Central memory CD8-positive, alpha-beta T cell (primary cell): ENCODE measurements around the gene RPS3.

ENCODE experiments used
- ATAC-seq: fragments of 150-1000 bp; cut with Tn5 transposase; replicated peaks from 2 replicates; pipeline ENCODE4 v1.10.0; 2022; ENCODE audit warnings: mild to moderate bottlenecking, moderate FRiP score, moderate number of reproducible peaks; ENCODE audit not compliant: poor library complexity, severe bottlenecking; ENCODE audit errors: extremely low read depth
- DNase-seq, 2 donors: peaks; one replicate each; pipeline ENCODE4 v3.0.0; 2021; ENCODE audit warnings: low spot score in 2 of 2
- H3K27ac Mint-ChIP-seq: one replicate; pipeline ENCODE4 v1.8.0; 2022; ENCODE audit warnings: low read depth, mild to moderate bottlenecking, moderate library complexity, mixed read lengths
- H3K27me3 Mint-ChIP-seq: one replicate; pipeline ENCODE4 v1.8.0; 2022; ENCODE audit warnings: mixed read lengths
- H3K36me3 Mint-ChIP-seq: one replicate; pipeline ENCODE4 v1.8.0; 2022; ENCODE audit warnings: mild to moderate bottlenecking, moderate library complexity, mixed read lengths; ENCODE audit not compliant: insufficient read depth
- H3K4me1 Mint-ChIP-seq: one replicate; pipeline ENCODE4 v1.8.0; 2022; ENCODE audit warnings: mixed read lengths
- H3K4me3 Mint-ChIP-seq: one replicate; pipeline ENCODE4 v1.8.0; 2022; ENCODE audit warnings: mild to moderate bottlenecking, moderate library complexity, mixed read lengths
- H3K9me3 Mint-ChIP-seq: one replicate; pipeline ENCODE4 v1.8.0; 2022; ENCODE audit warnings: mixed read lengths

The RPS3 gene

GRCh38 chr11:75449776-75450175 lies 50.5 kb downstream of the RPS3 start:
- H3K9me3 Mint-ChIP-seq = no peaks in the 10 kb centered on the region
- peaks cover 5% of the 10 kb centered on the region for H3K4me1 Mint-ChIP-seq
- no peak overlapping the region for H3K27ac Mint-ChIP-seq
- no peak overlapping the region for H3K4me3 Mint-ChIP-seq
- ATAC-seq (no peak), DNase-seq (no peak)
- no peaks in the 10 kb centered on the region for H3K27me3 Mint-ChIP-seq
- H3K36me3 Mint-ChIP-seq = peaks cover 4% of the 10 kb centered on the region

DNA sequence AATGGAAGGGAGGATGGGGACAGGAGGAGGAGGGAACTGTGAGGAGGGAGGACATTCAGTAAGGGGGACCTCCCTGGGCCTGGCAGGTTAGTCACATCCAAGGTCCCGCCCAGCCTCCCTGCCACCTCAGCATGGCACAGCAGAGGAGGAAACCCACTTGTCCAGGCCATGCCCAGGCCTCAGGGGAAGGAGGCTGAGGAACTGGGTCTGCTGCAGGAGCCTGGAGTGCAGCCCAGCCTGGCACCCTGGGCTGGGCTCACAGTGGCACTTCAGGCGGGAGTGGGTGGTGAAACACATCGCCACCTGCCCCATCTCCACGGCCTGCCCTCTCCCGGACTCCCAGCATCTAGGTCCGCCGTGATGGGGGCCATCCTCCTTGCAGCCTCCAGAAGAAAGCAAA lies 50.9 kb downstream of the RPS3 start:
- H3K4me3 Mint-ChIP-seq = no peak overlapping the region
- no peaks in the 10 kb centered on the region for H3K27me3 Mint-ChIP-seq
- no peaks in the 10 kb centered on the region for H3K9me3 Mint-ChIP-seq
- DNase-seq (no peak), ATAC-seq (no peak)
- peaks cover 4% of the 10 kb centered on the region for H3K4me1 Mint-ChIP-seq
- peaks cover 4% of the 10 kb centered on the region for H3K36me3 Mint-ChIP-seq
- H3K27ac Mint-ChIP-seq = no peak overlapping the region

GRCh38 chr11:75450826-75451821 lies 51.8 kb downstream of the RPS3 start:
- Mint-ChIP-seq H3K9me3 (no peaks in the 10 kb centered on the region), H3K36me3 (peaks cover 4% of the 10 kb centered on the region), H3K27ac (no peak overlapping the region), H3K27me3 (no peaks in the 10 kb centered on the region), H3K4me1 (no peaks in the 10 kb centered on the region), H3K4me3 (no peak overlapping the region)
- ATAC-seq (no peak), DNase-seq (no peak)

GRCh38 chr11:75453916-75454655 lies 54.8 kb downstream of the RPS3 start:
- peaks cover 5% of the 10 kb centered on the region for H3K36me3 Mint-ChIP-seq
- H3K4me3 Mint-ChIP-seq = no peak overlapping the region
- no peaks in the 10 kb centered on the region for H3K4me1 Mint-ChIP-seq
- peak overlapping the region; percentile 63 for H3K27ac Mint-ChIP-seq
- no peak for ATAC-seq
- no peak for DNase-seq
- no peaks in the 10 kb centered on the region for H3K9me3 Mint-ChIP-seq
- no peaks in the 10 kb centered on the region for H3K27me3 Mint-ChIP-seq

DNA sequence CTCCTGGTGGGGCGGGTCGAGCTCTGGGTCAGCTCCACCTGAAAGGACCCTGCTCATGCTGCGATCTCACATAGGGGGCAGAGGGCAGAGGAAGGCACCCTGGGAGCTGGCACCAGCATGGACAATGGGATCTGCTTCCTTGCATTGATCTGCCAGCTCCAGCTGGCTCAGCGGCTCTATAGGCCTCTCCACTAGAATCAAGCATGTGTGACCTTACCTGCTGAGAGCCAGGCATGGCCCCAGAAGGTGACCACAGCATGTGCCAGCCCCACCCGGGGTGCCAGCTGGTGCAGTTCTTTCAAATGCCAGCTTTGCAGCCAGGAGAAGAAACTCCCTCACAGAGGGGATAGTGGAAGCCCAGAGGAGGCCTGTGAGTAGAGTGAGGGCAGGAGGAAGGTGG lies 55.7 kb downstream of the RPS3 start:
- H3K4me3 Mint-ChIP-seq = no peak overlapping the region
- no peak overlapping the region for H3K27ac Mint-ChIP-seq
- no peaks in the 10 kb centered on the region for H3K9me3 Mint-ChIP-seq
- no peaks in the 10 kb centered on the region for H3K4me1 Mint-ChIP-seq
- H3K36me3 Mint-ChIP-seq = peaks cover 5% of the 10 kb centered on the region
- ATAC-seq (no peak), DNase-seq (no peak)
- H3K27me3 Mint-ChIP-seq = no peaks in the 10 kb centered on the region
